Stimulated activated naive CD8-positive, alpha-beta T cell treated with anti-CD3 and anti-CD28 coated beads, Interleukin-15, amount 100 ng/mL, for 72 hours (primary cell): ENCODE results near the gene MB21D2.
"Not testable (repeated sequence)": the region's sequence is repeated elsewhere in the genome, so short reads cannot be mapped to it uniquely, and the experiment has no call there.

Source experiments
- ATAC-seq: fragments of 150-1000 bp; cut with Tn5 transposase; 2 replicates; pipeline ENCODE4 v1.10.0; 2021; ENCODE audit warnings: mild to moderate bottlenecking, moderate library complexity
- DNase-seq, 2 donors: peaks; one replicate each; pipeline ENCODE4 v3.0.0; 2021 to 2022
- H3K27ac Mint-ChIP-seq, 2 donors: one replicate each; pipeline ENCODE4 v1.8.0; 2022; ENCODE audit warnings: mild to moderate bottlenecking in 2 of 2, mixed read lengths in 2 of 2, moderate library complexity in 2 of 2
- H3K27me3 Mint-ChIP-seq: one replicate; pipeline ENCODE4 v1.8.0; 2022; ENCODE audit warnings: mixed read lengths
- H3K4me1 Mint-ChIP-seq: one replicate; pipeline ENCODE4 v1.8.0; 2022; ENCODE audit warnings: mild to moderate bottlenecking, mixed read lengths
- H3K4me3 Mint-ChIP-seq, 2 donors: one replicate each; pipeline ENCODE4 v1.8.0; 2022; ENCODE audit warnings: mild to moderate bottlenecking in 2 of 2, mixed read lengths in 2 of 2, moderate library complexity in 1 of 2
- H3K9me3 Mint-ChIP-seq, 2 donors: one replicate each; pipeline ENCODE4 v1.8.0; 2022; ENCODE audit warnings: mixed read lengths in 2 of 2

Gene MB21D2

GRCh38 chr3:192862408-192863090 is 55.1 kb downstream of the MB21D2 start:
- no peak overlapping the region for H3K4me3 Mint-ChIP-seq
- H3K4me1 Mint-ChIP-seq: peaks cover 20% of the 10 kb centered on the region
- ATAC-seq (no peak), DNase-seq (no peak)
- peaks cover 0 to 6% of the 10 kb centered on the region in 2 donors for H3K9me3 Mint-ChIP-seq
- H3K27ac Mint-ChIP-seq: peak overlapping the region in 1 of 2 donors; percentile 22
- H3K27me3 Mint-ChIP-seq: peaks cover 10% of the 10 kb centered on the region

GRCh38 chr3:192861972-192862371 is 55.7 kb downstream of the MB21D2 start:
- peak overlapping the region in 1 of 2 donors; percentile 22 for H3K27ac Mint-ChIP-seq
- H3K4me3 Mint-ChIP-seq: peak overlapping the region in 1 of 2 donors; percentile 13
- ATAC-seq: peak; percentile 73
- no peak for DNase-seq
- H3K4me1 Mint-ChIP-seq: peaks cover 20% of the 10 kb centered on the region
- H3K27me3 Mint-ChIP-seq: peaks cover 4% of the 10 kb centered on the region
- peaks cover 0 to 6% of the 10 kb centered on the region in 2 donors for H3K9me3 Mint-ChIP-seq

- ATAC-seq: no peak
- H3K27ac Mint-ChIP-seq: no peak overlapping the region
- H3K9me3 Mint-ChIP-seq: peaks cover 0 to 6% of the 10 kb centered on the region in 2 donors
- DNase-seq: no peak
- H3K27me3 Mint-ChIP-seq: no peaks in the 10 kb centered on the region
- H3K4me3 Mint-ChIP-seq: no peak overlapping the region
- peaks cover 20% of the 10 kb centered on the region for H3K4me1 Mint-ChIP-seq
Measured at GRCh38 chr3:192860454-192860853, 57.2 kb downstream of the MB21D2 start.

- Mint-ChIP-seq H3K27me3 (no peaks in the 10 kb centered on the region), H3K4me1 (peaks cover 20% of the 10 kb centered on the region), H3K9me3 (peaks cover 0 to 6% of the 10 kb centered on the region in 2 donors), H3K27ac (no peak overlapping the region), H3K4me3 (no peak overlapping the region)
- DNase-seq (no peak), ATAC-seq (no peak)
Measured at GRCh38 chr3:192858849-192859585, 58.6 kb downstream of the MB21D2 start.

- Mint-ChIP-seq H3K27ac (no peak overlapping the region), H3K4me3 (no peak overlapping the region), H3K4me1 (peaks cover 24% of the 10 kb centered on the region), H3K27me3 (peaks cover 10% of the 10 kb centered on the region), H3K9me3 (peaks cover 0 to 6% of the 10 kb centered on the region in 2 donors)
- no peak for DNase-seq
- ATAC-seq: no peak
Measured at GRCh38 chr3:192857260-192857661, 60.4 kb downstream of the MB21D2 start.

GRCh38 chr3:192855434-192855833 is 62.2 kb downstream of the MB21D2 start:
- peak overlapping the region in 1 of 2 donors; percentile 19 for H3K4me3 Mint-ChIP-seq

GRCh38 chr3:192851821-192852372 is 65.8 kb downstream of the MB21D2 start:
- Mint-ChIP-seq H3K27me3 (peaks cover 19% of the 10 kb centered on the region), H3K4me3 (peak overlapping the region in 1 of 2 donors; percentile 39), H3K9me3 (no peaks in the 10 kb centered on the region), H3K4me1 (peaks cover 51% of the 10 kb centered on the region), H3K27ac (no peak overlapping the region)
- DNase-seq: no peak
- no peak for ATAC-seq

More at GRCh38 chr3:192855434-192855833, 62.2 kb downstream of the MB21D2 start:
- no peak for DNase-seq
- Mint-ChIP-seq H3K9me3 (no peaks in the 10 kb centered on the region), H3K27me3 (peaks cover 10% of the 10 kb centered on the region), H3K27ac (no peak overlapping the region), H3K4me1 (peaks cover 34% of the 10 kb centered on the region)
- ATAC-seq: peak; percentile 77

GRCh38 chr3:192850451-192850981 is 67.1 kb downstream of the MB21D2 start:
- H3K4me3 Mint-ChIP-seq: peak overlapping the region; percentile 59 to 66
- peak; percentile 16 to 58 for DNase-seq
- H3K9me3 Mint-ChIP-seq: no peaks in the 10 kb centered on the region
- peaks cover 23% of the 10 kb centered on the region for H3K27me3 Mint-ChIP-seq
- H3K4me1 Mint-ChIP-seq: peaks cover 59% of the 10 kb centered on the region
- H3K27ac Mint-ChIP-seq: peak overlapping the region; percentile 50 to 86
- ATAC-seq: peak; percentile 95

GRCh38 chr3:192849821-192850220 is 67.8 kb downstream of the MB21D2 start:
- H3K9me3 Mint-ChIP-seq, H3K4me3 Mint-ChIP-seq, ATAC-seq, H3K27ac Mint-ChIP-seq, DNase-seq: not testable (repeated sequence)
- peaks cover 66% of the 10 kb centered on the region for H3K4me1 Mint-ChIP-seq
- peaks cover 23% of the 10 kb centered on the region for H3K27me3 Mint-ChIP-seq

- peaks cover 78% of the 10 kb centered on the region for H3K4me1 Mint-ChIP-seq
- ATAC-seq: no peak
- peak overlapping the region in 1 of 2 donors; percentile 30 for H3K4me3 Mint-ChIP-seq
- DNase-seq: no peak
- H3K27ac Mint-ChIP-seq: no peak overlapping the region
- no peaks in the 10 kb centered on the region for H3K9me3 Mint-ChIP-seq
- H3K27me3 Mint-ChIP-seq: peaks cover 35% of the 10 kb centered on the region
Measured at GRCh38 chr3:192848371-192849233, 69.1 kb downstream of the MB21D2 start.

- peaks cover 74% of the 10 kb centered on the region for H3K4me1 Mint-ChIP-seq
- DNase-seq: no peak
- no peak for ATAC-seq
- H3K9me3 Mint-ChIP-seq: no peaks in the 10 kb centered on the region
- H3K4me3 Mint-ChIP-seq: no peak overlapping the region
- peaks cover 31% of the 10 kb centered on the region for H3K27me3 Mint-ChIP-seq
- H3K27ac Mint-ChIP-seq: no peak overlapping the region
Measured at GRCh38 chr3:192847941-192848340, 69.7 kb downstream of the MB21D2 start.

- Mint-ChIP-seq H3K9me3 (no peaks in the 10 kb centered on the region), H3K27ac (no peak overlapping the region), H3K4me1 (peaks cover 56% of the 10 kb centered on the region), H3K4me3 (no peak overlapping the region), H3K27me3 (peaks cover 36% of the 10 kb centered on the region)
- ATAC-seq (no peak), DNase-seq (no peak)
Measured at GRCh38 chr3:192845526-192845855, 72.2 kb downstream of the MB21D2 start.

GRCh38 chr3:192844836-192845525 is 72.7 kb downstream of the MB21D2 start:
- DNase-seq (no peak), ATAC-seq (no peak)
- peaks cover 36% of the 10 kb centered on the region for H3K27me3 Mint-ChIP-seq
- no peak overlapping the region for H3K4me3 Mint-ChIP-seq
- H3K4me1 Mint-ChIP-seq: peaks cover 54% of the 10 kb centered on the region
- H3K9me3 Mint-ChIP-seq: no peaks in the 10 kb centered on the region
- H3K27ac Mint-ChIP-seq: no peak overlapping the region

- H3K9me3 Mint-ChIP-seq: no peaks in the 10 kb centered on the region
- DNase-seq (no peak), ATAC-seq (no peak)
- peak overlapping the region in 1 of 2 donors; percentile 60 for H3K27ac Mint-ChIP-seq
- no peak overlapping the region for H3K4me3 Mint-ChIP-seq
- peaks cover 36% of the 10 kb centered on the region for H3K27me3 Mint-ChIP-seq
- peaks cover 54% of the 10 kb centered on the region for H3K4me1 Mint-ChIP-seq
Measured at GRCh38 chr3:192844486-192844765, 73.2 kb downstream of the MB21D2 start.
